GM23338 (cell line): ENCODE measurements around the gene NUSAP1. TPM values are rescaled to one million over a fixed set of nuclear protein-coding genes. Genes with fewer than 3 reads are reported as not detected.

Source experiments
- ATAC-seq: fragments of 200-7000 bp; cut with Tn5 transposase; 3 replicates; pipeline ENCODE4 v1.9.1; 2020
- DNase-seq: peaks from one replicate; pipeline ENCODE4 v3.0.0-alpha.2; 2015; ENCODE audit warnings: low spot score
- H2AFZ ChIP-seq: fragments of 200-600 bp; sonication (generic); 2 replicates; pipeline ENCODE4 v1.8.0; 2016; ENCODE audit warnings: antibody characterized with exemption, mild to moderate bottlenecking, moderate library complexity
- H3F3A ChIP-seq: fragments of 200-600 bp; sonication (generic); replicated peaks from 2 replicates; pipeline ENCODE4 v1.8.0; 2017; ENCODE audit warnings: antibody characterized with exemption, mixed run types, low read depth
- H3K27ac ChIP-seq: fragments of 200-600 bp; sonication (generic); 2 replicates; pipeline ENCODE4 v1.6.1; 2016; ENCODE audit warnings: low read depth
- H3K27me3 ChIP-seq: fragments of 200-600 bp; sonication (generic); 2 replicates; pipeline ENCODE4 v1.8.0; 2016; ENCODE audit warnings: mild to moderate bottlenecking, mixed run types, moderate library complexity; ENCODE audit not compliant: insufficient read depth
- H3K36me3 ChIP-seq: fragments of 200-600 bp; sonication (generic); 2 replicates; pipeline ENCODE4 v1.8.0; 2016; ENCODE audit warnings: mild to moderate bottlenecking; ENCODE audit not compliant: insufficient read depth
- H3K4me1 ChIP-seq: fragments of 200-600 bp; sonication (generic); 2 replicates; pipeline ENCODE4 v1.8.0; 2016; ENCODE audit warnings: mild to moderate bottlenecking, moderate library complexity; ENCODE audit not compliant: insufficient read depth
- H3K4me2 ChIP-seq: fragments of 200-600 bp; sonication (generic); 2 replicates; pipeline ENCODE4 v1.7.1; 2017; ENCODE audit warnings: mixed run types
- H3K4me3 ChIP-seq: fragments of 200-600 bp; sonication (generic); 2 replicates; pipeline ENCODE4 v1.6.1; 2016; ENCODE audit warnings: mixed run types
- H3K79me2 ChIP-seq: fragments of 200-600 bp; sonication (generic); replicated peaks from 2 replicates; pipeline ENCODE4 v1.8.0; 2017; ENCODE audit warnings: mild to moderate bottlenecking; ENCODE audit not compliant: insufficient read depth
- H3K9me2 ChIP-seq: fragments of 200-600 bp; sonication (generic); 2 replicates; pipeline ENCODE4 v1.8.0; 2017; ENCODE audit not compliant: insufficient read depth
- H4K20me1 ChIP-seq: fragments of 200-600 bp; sonication (generic); replicated peaks from 2 replicates; pipeline ENCODE4 v1.8.0; 2017; ENCODE audit warnings: mild to moderate bottlenecking; ENCODE audit not compliant: insufficient read depth
- H3K27ac Mint-ChIP-seq: 2 replicates; pipeline ENCODE4 v1.8.0; 2020; ENCODE audit warnings: inconsistent platforms, mild to moderate bottlenecking, moderate library complexity, mixed read lengths
- H3K27me3 Mint-ChIP-seq: 3 replicates; pipeline ENCODE4 v1.8.0; 2022; ENCODE audit warnings: low read depth, mild to moderate bottlenecking, moderate library complexity, mixed read lengths, inconsistent platforms; ENCODE audit not compliant: insufficient read depth, poor library complexity
- H3K36me3 Mint-ChIP-seq: 3 replicates; pipeline ENCODE4 v1.8.0; 2021; ENCODE audit warnings: low read depth, mild to moderate bottlenecking, inconsistent platforms, moderate library complexity, mixed read lengths
- H3K4me1 Mint-ChIP-seq: 3 replicates; pipeline ENCODE4 v1.8.0; 2020; ENCODE audit warnings: mild to moderate bottlenecking, inconsistent platforms, mixed read lengths
- H3K4me3 Mint-ChIP-seq: 3 replicates; pipeline ENCODE4 v1.8.0; 2021; ENCODE audit warnings: moderate library complexity, mild to moderate bottlenecking, inconsistent platforms, mixed read lengths
- H3K9me3 Mint-ChIP-seq: 3 replicates; pipeline ENCODE4 v1.8.0; 2020; ENCODE audit warnings: moderate library complexity, mild to moderate bottlenecking, inconsistent platforms, mixed read lengths
- CREB1 ChIP-seq: fragments of 250-450 bp; sonication (Bioruptor Pico); IDR thresholded peaks from 2 replicates; pipeline ENCODE4 v1.5.0; 2020; ENCODE audit warnings: low read depth, mild to moderate bottlenecking, moderate library complexity
- EZH2 ChIP-seq: fragments of 200-600 bp; sonication (generic); IDR thresholded peaks from one replicate; pipeline ENCODE4 v1.8.0; 2017; ENCODE audit warnings: antibody characterized with exemption, mild to moderate bottlenecking, low read depth; ENCODE audit not compliant: unreplicated experiment
- EZH2phosphoT487 ChIP-seq: fragments of 200-600 bp; sonication (generic); IDR thresholded peaks from one replicate; pipeline ENCODE4 v1.8.1; 2018; ENCODE audit warnings: antibody characterized with exemption; ENCODE audit not compliant: unreplicated experiment
- JUNB ChIP-seq: IDR thresholded peaks from one replicate; pipeline ENCODE4 v1.6.1; 2016; ENCODE audit warnings: antibody characterized with exemption; ENCODE audit not compliant: unreplicated experiment
- NANOG ChIP-seq: IDR thresholded peaks from 2 replicates; pipeline ENCODE4 v1.6.1; 2016; ENCODE audit warnings: antibody characterized with exemption, borderline replicate concordance
- POLR2AphosphoS5 ChIP-seq: IDR thresholded peaks from 2 replicates; pipeline ENCODE4 v1.6.1; 2016; ENCODE audit warnings: antibody characterized with exemption, low read depth
- STAT1 ChIP-seq: IDR thresholded peaks from one replicate; pipeline ENCODE4 v1.6.1; 2016; ENCODE audit warnings: antibody characterized with exemption; ENCODE audit not compliant: unreplicated experiment
- ZNF114 ChIP-seq: fragments of 250-450 bp; sonication (Bioruptor Pico); IDR thresholded peaks from 2 replicates; pipeline ENCODE4 v1.5.0; 2020; ENCODE audit warnings: mild to moderate bottlenecking, moderate library complexity
- ZNF331 ChIP-seq: fragments of 250-450 bp; sonication (Bioruptor Pico); IDR thresholded peaks from 2 replicates; pipeline ENCODE4 v1.5.0; 2020; ENCODE audit warnings: low read depth, mild to moderate bottlenecking, moderate library complexity
- polyA plus RNA-seq: library from polyadenylated mRNA; unstranded; fragments of >200 nt; fragmentation: Nextera tagmentation; extraction: Ambion mirVana; gene quantifications from 2 replicates; pipeline ENCODE4 v1.2.1, GENCODE V29; 2016
- total RNA-seq: library from RNA; depleted of rRNA; stranded (reverse); fragments of >200 nt; shearing (Covaris generic); gene quantifications from 2 replicates; pipeline ENCODE4 v1.2.3, GENCODE V29; 2014
- TF ChIP-seq, protein P1 (sequence below), 2 experiments: fragments of 200-600 bp in 1 of 2; sonication (generic) in 1 of 2; conservative IDR thresholded peaks; 2 replicates each; pipeline versions ENCODE4 v1.5.1 to v1.6.1; 2016 to 2017; ENCODE audit warnings: antibody characterized with exemption in 2 of 2, low read depth in 2 of 2, mild to moderate bottlenecking in 2 of 2, moderate library complexity in 1 of 2
- TF ChIP-seq, protein P2 (sequence below): IDR thresholded peaks from one replicate; pipeline ENCODE4 v1.6.1; 2018; ENCODE audit warnings: antibody characterized with exemption; ENCODE audit not compliant: unreplicated experiment
- TF ChIP-seq, protein P3 (sequence below): fragments of 250-450 bp; sonication (Bioruptor Pico); IDR thresholded peaks from 2 replicates; pipeline ENCODE4 v1.5.0; 2020; ENCODE audit warnings: mild to moderate bottlenecking, moderate library complexity
- TF ChIP-seq, protein P4 (sequence below): IDR thresholded peaks from 2 replicates; pipeline ENCODE4 v1.6.1; 2016; ENCODE audit warnings: antibody characterized with exemption

NUSAP1 gene
- total and polyA plus RNA-seq, 2 experiments from 2014 or later, result 126 to 272 TPM

DNA sequence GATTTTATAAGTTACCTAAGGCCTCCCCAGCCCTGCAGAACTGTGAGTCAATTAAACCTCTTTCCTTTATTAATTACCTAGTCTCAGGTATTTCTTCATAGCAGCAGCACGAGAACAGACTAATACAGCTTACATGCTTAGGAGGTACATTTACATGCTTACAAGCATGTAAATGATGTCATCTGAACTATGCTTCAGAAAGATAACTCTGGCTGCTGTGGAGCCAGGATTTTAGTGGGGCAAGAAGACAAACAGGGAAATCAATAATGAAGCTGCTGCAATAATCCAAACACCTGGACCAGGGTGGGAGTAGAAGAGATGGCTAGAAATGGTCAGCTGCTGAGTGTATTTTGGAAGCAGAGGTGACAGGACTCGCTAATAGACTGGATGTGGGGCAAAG, 60.0 kb downstream of the NUSAP1 start:
- DNase-seq, result no peak
- Histone ChIP-seq H2AFZ (no peak overlapping the region), H3K4me2 (no peak overlapping the region), H3K9me2 (no peaks in the 10 kb centered on the region), H4K20me1 (no peaks in the 10 kb centered on the region), H3K79me2 (no peaks in the 10 kb centered on the region), H3K36me3 (no peaks in the 10 kb centered on the region), H3F3A (no peaks in the 10 kb centered on the region), H3K27me3 (no peaks in the 10 kb centered on the region), H3K4me3 (no peak overlapping the region), H3K4me1 (no peaks in the 10 kb centered on the region), H3K27ac (no peak overlapping the region)
- peaks cover 21% of the 10 kb centered on the region; the same call in 2 of the 3 replicates for H3K36me3 Mint-ChIP-seq
- H3K27ac Mint-ChIP-seq, result no peak overlapping the region
- H3K9me3 Mint-ChIP-seq, result no peaks in the 10 kb centered on the region
- TF ChIP-seq, protein P1, sequence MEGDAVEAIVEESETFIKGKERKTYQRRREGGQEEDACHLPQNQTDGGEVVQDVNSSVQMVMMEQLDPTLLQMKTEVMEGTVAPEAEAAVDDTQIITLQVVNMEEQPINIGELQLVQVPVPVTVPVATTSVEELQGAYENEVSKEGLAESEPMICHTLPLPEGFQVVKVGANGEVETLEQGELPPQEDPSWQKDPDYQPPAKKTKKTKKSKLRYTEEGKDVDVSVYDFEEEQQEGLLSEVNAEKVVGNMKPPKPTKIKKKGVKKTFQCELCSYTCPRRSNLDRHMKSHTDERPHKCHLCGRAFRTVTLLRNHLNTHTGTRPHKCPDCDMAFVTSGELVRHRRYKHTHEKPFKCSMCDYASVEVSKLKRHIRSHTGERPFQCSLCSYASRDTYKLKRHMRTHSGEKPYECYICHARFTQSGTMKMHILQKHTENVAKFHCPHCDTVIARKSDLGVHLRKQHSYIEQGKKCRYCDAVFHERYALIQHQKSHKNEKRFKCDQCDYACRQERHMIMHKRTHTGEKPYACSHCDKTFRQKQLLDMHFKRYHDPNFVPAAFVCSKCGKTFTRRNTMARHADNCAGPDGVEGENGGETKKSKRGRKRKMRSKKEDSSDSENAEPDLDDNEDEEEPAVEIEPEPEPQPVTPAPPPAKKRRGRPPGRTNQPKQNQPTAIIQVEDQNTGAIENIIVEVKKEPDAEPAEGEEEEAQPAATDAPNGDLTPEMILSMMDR (conservative IDR thresholded peaks at IDR 0.05; ENCODE audit: low read depth in 2 of 2), result no peak
- no peak for TF ChIP-seq EZH2
- no peak for TF ChIP-seq ZNF114 (CRISPR knock-in tag)
- TF ChIP-seq, protein P2, sequence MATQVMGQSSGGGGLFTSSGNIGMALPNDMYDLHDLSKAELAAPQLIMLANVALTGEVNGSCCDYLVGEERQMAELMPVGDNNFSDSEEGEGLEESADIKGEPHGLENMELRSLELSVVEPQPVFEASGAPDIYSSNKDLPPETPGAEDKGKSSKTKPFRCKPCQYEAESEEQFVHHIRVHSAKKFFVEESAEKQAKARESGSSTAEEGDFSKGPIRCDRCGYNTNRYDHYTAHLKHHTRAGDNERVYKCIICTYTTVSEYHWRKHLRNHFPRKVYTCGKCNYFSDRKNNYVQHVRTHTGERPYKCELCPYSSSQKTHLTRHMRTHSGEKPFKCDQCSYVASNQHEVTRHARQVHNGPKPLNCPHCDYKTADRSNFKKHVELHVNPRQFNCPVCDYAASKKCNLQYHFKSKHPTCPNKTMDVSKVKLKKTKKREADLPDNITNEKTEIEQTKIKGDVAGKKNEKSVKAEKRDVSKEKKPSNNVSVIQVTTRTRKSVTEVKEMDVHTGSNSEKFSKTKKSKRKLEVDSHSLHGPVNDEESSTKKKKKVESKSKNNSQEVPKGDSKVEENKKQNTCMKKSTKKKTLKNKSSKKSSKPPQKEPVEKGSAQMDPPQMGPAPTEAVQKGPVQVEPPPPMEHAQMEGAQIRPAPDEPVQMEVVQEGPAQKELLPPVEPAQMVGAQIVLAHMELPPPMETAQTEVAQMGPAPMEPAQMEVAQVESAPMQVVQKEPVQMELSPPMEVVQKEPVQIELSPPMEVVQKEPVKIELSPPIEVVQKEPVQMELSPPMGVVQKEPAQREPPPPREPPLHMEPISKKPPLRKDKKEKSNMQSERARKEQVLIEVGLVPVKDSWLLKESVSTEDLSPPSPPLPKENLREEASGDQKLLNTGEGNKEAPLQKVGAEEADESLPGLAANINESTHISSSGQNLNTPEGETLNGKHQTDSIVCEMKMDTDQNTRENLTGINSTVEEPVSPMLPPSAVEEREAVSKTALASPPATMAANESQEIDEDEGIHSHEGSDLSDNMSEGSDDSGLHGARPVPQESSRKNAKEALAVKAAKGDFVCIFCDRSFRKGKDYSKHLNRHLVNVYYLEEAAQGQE, result no peak
- TF ChIP-seq POLR2AphosphoS5, result no peak
- no peak for TF ChIP-seq STAT1
- TF ChIP-seq JUNB, result no peak
- TF ChIP-seq ZNF331 (CRISPR knock-in tag), result no peak
- TF ChIP-seq, protein P3, sequence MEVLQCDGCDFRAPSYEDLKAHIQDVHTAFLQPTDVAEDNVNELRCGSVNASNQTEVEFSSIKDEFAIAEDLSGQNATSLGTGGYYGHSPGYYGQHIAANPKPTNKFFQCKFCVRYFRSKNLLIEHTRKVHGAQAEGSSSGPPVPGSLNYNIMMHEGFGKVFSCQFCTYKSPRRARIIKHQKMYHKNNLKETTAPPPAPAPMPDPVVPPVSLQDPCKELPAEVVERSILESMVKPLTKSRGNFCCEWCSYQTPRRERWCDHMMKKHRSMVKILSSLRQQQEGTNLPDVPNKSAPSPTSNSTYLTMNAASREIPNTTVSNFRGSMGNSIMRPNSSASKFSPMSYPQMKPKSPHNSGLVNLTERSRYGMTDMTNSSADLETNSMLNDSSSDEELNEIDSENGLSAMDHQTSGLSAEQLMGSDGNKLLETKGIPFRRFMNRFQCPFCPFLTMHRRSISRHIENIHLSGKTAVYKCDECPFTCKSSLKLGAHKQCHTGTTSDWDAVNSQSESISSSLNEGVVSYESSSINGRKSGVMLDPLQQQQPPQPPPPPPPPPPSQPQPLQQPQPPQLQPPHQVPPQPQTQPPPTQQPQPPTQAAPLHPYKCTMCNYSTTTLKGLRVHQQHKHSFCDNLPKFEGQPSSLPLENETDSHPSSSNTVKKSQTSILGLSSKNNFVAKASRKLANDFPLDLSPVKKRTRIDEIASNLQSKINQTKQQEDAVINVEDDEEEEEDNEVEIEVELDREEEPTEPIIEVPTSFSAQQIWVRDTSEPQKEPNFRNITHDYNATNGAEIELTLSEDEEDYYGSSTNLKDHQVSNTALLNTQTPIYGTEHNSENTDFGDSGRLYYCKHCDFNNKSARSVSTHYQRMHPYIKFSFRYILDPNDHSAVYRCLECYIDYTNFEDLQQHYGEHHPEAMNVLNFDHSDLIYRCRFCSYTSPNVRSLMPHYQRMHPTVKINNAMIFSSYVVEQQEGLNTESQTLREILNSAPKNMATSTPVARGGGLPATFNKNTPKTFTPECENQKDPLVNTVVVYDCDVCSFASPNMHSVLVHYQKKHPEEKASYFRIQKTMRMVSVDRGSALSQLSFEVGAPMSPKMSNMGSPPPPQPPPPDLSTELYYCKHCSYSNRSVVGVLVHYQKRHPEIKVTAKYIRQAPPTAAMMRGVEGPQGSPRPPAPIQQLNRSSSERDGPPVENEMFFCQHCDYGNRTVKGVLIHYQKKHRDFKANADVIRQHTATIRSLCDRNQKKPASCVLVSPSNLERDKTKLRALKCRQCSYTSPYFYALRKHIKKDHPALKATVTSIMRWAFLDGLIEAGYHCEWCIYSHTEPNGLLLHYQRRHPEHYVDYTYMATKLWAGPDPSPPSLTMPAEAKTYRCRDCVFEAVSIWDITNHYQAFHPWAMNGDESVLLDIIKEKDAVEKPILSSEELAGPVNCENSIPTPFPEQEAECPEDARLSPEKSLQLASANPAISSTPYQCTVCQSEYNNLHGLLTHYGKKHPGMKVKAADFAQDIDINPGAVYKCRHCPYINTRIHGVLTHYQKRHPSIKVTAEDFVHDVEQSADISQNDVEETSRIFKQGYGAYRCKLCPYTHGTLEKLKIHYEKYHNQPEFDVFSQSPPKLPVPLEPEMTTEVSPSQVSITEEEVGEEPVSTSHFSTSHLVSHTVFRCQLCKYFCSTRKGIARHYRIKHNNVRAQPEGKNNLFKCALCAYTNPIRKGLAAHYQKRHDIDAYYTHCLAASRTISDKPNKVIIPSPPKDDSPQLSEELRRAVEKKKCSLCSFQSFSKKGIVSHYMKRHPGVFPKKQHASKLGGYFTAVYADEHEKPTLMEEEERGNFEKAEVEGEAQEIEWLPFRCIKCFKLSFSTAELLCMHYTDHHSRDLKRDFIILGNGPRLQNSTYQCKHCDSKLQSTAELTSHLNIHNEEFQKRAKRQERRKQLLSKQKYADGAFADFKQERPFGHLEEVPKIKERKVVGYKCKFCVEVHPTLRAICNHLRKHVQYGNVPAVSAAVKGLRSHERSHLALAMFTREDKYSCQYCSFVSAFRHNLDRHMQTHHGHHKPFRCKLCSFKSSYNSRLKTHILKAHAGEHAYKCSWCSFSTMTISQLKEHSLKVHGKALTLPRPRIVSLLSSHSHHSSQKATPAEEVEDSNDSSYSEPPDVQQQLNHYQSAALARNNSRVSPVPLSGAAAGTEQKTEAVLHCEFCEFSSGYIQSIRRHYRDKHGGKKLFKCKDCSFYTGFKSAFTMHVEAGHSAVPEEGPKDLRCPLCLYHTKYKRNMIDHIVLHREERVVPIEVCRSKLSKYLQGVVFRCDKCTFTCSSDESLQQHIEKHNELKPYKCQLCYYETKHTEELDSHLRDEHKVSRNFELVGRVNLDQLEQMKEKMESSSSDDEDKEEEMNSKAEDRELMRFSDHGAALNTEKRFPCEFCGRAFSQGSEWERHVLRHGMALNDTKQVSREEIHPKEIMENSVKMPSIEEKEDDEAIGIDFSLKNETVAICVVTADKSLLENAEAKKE (CRISPR knock-in tag), result no peak
- no peak for TF ChIP-seq CREB1 (CRISPR knock-in tag)
- TF ChIP-seq EZH2phosphoT487, result no peak
- no peak for TF ChIP-seq NANOG
- TF ChIP-seq, protein P4, sequence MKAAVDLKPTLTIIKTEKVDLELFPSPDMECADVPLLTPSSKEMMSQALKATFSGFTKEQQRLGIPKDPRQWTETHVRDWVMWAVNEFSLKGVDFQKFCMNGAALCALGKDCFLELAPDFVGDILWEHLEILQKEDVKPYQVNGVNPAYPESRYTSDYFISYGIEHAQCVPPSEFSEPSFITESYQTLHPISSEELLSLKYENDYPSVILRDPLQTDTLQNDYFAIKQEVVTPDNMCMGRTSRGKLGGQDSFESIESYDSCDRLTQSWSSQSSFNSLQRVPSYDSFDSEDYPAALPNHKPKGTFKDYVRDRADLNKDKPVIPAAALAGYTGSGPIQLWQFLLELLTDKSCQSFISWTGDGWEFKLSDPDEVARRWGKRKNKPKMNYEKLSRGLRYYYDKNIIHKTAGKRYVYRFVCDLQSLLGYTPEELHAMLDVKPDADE, result no peak
- H3K4me3 Mint-ChIP-seq, result no peak overlapping the region
- no peaks in the 10 kb centered on the region for H3K4me1 Mint-ChIP-seq
- no peak for ATAC-seq
- H3K27me3 Mint-ChIP-seq, result no peaks in the 10 kb centered on the region
